ENCODE data around the gene NNMT.

DNA sequence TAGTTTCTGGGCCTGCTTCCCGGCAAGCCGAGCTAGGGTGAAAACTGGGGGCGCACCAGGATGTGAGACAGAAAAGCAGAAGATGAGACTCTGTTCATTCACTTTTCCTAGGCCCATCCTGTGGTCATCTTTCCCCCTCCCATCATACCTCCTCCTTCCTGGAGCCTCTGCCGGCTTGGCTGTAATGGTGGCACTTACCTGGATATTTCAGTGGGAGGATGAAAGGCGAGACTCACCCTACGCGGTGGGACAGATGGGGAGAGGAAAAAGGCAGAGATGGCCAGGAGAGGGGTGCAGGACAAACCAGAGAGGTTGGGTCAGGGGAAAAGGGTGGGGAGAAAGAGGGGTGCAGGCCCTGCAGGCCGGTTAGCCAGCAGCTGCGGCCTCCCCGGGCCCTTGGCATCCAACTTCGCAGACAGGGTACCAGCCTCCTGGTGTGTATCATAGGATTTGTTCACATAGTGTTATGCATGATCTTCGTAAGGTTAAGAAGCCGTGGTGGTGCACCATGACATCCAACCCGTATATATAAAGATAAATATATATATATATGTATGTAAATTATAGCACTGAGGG, 41.5 kb upstream of the NNMT start:
- TF ChIP-seq CTCF (conservative IDR thresholded peaks at IDR 0.05; ENCODE audit: low read length) (no peak), EZH2phosphoT487 (IDR thresholded peaks at IDR 0.05; ENCODE audit: borderline replicate concordance, low read depth, low read length) (no peak)
